ENCODE measurements around the gene NFIL3. TPM values are rescaled to one million over a fixed set of nuclear protein-coding genes. Genes with fewer than 3 reads are reported as not detected.

The NFIL3 gene
- total RNA-seq, 1 experiment from 2014 or later: 14.5 TPM

DNA sequence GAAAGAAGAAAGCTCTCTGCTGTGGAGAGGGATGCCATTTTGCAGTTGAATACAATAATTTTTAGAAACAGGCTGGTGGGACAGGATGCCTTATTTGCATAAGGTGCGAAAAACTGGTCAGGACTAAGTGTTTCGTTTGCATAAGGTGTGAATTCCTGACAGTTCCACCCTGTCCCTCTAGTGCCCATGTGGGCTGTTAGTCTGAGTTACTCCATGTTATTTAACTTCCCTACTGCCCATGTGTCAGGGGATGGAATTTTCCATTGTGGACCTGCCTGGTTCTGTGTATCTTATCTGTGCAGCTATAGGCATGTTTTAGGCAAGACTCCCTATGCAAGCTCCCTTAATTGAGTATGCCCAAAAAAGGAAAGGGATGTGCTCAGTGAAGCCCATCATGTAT lies 35.3 kb upstream of the NFIL3 start:
- intact Hi-C loops (cut with micrococcal nuclease; ENCODE audit: unreplicated experiment): no loop called here
- H3K9me3 ChIP-seq (ENCODE audit: low read depth, low read length, poor library complexity, severe bottlenecking): no peaks in the 10 kb centered on the region
- ChIA-PET POLR2A (ENCODE audit: low non-redundant PET) (no interaction called here), CTCF (no interaction called here)
- DNase-seq (ENCODE audit: low spot score): no peak
- peaks cover 6% of the 10 kb centered on the region for H3K27me3 ChIP-seq (replicated peaks; ENCODE audit: insufficient read depth, low read depth, low read length, poor library complexity)
- H3K4me3 ChIP-seq (ENCODE audit: low read depth, low read length, poor library complexity, severe bottlenecking): no peak overlapping the region
- TF ChIP-seq, protein P1, sequence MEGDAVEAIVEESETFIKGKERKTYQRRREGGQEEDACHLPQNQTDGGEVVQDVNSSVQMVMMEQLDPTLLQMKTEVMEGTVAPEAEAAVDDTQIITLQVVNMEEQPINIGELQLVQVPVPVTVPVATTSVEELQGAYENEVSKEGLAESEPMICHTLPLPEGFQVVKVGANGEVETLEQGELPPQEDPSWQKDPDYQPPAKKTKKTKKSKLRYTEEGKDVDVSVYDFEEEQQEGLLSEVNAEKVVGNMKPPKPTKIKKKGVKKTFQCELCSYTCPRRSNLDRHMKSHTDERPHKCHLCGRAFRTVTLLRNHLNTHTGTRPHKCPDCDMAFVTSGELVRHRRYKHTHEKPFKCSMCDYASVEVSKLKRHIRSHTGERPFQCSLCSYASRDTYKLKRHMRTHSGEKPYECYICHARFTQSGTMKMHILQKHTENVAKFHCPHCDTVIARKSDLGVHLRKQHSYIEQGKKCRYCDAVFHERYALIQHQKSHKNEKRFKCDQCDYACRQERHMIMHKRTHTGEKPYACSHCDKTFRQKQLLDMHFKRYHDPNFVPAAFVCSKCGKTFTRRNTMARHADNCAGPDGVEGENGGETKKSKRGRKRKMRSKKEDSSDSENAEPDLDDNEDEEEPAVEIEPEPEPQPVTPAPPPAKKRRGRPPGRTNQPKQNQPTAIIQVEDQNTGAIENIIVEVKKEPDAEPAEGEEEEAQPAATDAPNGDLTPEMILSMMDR (conservative IDR thresholded peaks at IDR 0.05; ENCODE audit: low read depth, low read length): no peak
- no peak for TF ChIP-seq EZH2 (IDR thresholded peaks at IDR 0.05; ENCODE audit: borderline replicate concordance, low read depth, low read length, poor library complexity, severe bottlenecking)
- BruUV-seq (replicated peaks): no TSS peak
- H3K4me1 ChIP-seq (ENCODE audit: insufficient read depth, low read length, poor library complexity, severe bottlenecking): no peaks in the 10 kb centered on the region
- no peak overlapping the region for H3K27ac ChIP-seq (ENCODE audit: low read depth, low read length, poor library complexity, severe bottlenecking)
- no peaks in the 10 kb centered on the region for H3K36me3 ChIP-seq (ENCODE audit: insufficient read depth, low read length, poor library complexity, severe bottlenecking)

DNA sequence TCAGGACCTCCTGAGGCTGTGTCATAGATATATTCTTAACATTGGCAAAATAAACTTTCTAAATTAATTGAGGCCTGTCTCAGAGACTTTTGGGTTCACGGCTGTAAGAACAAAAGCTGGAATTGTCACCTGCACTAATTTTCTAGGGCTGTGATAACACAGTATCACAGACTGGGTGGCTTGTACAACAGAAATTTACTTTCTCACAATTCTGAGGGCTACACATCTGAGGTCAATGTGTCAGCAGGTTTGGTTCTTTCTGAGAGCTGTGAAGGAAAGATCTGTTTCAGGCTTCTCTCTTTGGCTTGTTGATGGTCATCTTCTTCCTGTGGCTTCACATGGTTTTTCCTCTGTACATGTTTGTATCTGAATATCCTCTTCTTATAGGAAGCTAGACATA lies 29.2 kb upstream of the NFIL3 start:
- ChIA-PET CTCF (no interaction called here), POLR2A (ENCODE audit: low non-redundant PET) (no interaction called here)
- no peak overlapping the region for H3K4me3 ChIP-seq (ENCODE audit: low read depth, low read length, poor library complexity, severe bottlenecking)
- intact Hi-C loops (cut with micrococcal nuclease; ENCODE audit: unreplicated experiment): no loop called here
- TF ChIP-seq EZH2 (IDR thresholded peaks at IDR 0.05; ENCODE audit: borderline replicate concordance, low read depth, low read length, poor library complexity, severe bottlenecking): no peak
- TF ChIP-seq, protein P1 (conservative IDR thresholded peaks at IDR 0.05; ENCODE audit: low read depth, low read length): no peak
- H3K36me3 ChIP-seq (ENCODE audit: insufficient read depth, low read length, poor library complexity, severe bottlenecking): no peaks in the 10 kb centered on the region
- no TSS peak for BruUV-seq (replicated peaks)
- no peaks in the 10 kb centered on the region for H3K9me3 ChIP-seq (ENCODE audit: low read depth, low read length, poor library complexity, severe bottlenecking)
- H3K27me3 ChIP-seq (replicated peaks; ENCODE audit: insufficient read depth, low read depth, low read length, poor library complexity): no peaks in the 10 kb centered on the region
- DNase-seq (ENCODE audit: low spot score): no peak
- H3K27ac ChIP-seq (ENCODE audit: low read depth, low read length, poor library complexity, severe bottlenecking): no peak overlapping the region
- no peaks in the 10 kb centered on the region for H3K4me1 ChIP-seq (ENCODE audit: insufficient read depth, low read length, poor library complexity, severe bottlenecking)

DNA sequence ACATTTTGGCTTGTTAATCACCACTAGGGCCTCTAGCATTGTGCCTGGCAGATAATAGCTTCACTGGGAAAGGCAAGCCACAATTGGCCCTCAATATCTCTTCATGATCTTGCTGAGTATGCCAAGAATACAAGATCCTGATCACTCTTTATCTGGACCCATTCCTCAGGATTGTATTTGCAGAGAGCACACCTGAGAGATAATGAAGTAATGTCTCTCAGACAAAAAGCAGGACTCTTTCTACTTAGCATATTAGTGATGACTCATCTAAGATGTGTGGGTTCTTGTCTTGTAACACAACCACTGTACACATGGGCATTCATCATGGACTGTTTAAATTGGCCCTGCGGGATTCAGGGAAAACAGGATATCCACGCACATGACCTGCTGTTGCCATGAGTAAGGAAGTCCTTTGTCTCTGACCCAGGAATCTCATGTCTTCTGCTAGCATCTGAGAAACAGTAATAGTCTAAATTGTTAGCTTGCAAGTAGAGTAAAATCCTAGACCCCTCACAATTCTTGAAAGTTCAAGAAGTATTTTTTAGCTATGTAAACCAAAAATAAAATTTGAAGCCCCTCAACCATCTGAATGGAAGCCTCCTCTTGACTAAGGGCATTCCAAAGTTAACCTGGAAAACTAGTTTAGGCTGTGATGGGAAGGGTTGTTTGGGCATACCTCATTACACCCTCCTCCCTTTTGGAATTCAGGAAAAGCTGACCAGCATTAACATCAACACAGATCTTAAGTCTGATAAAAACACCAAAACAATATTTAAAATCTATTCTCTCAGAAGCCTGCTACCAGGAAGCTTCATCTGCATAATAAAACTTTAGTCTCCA lies 28.0 kb upstream of the NFIL3 start:
- intact Hi-C loops (cut with micrococcal nuclease; ENCODE audit: unreplicated experiment): no loop called here
- POLR2A ChIA-PET (ENCODE audit: low non-redundant PET): no interaction called here
- H3K36me3 ChIP-seq (ENCODE audit: insufficient read depth, low read length, poor library complexity, severe bottlenecking): no peaks in the 10 kb centered on the region
- H3K4me3 ChIP-seq (ENCODE audit: low read depth, low read length, poor library complexity, severe bottlenecking): no peak overlapping the region
- CTCF ChIA-PET: no interaction called here
- no TSS peak for BruUV-seq (replicated peaks)
- no peaks in the 10 kb centered on the region for H3K27me3 ChIP-seq (replicated peaks; ENCODE audit: insufficient read depth, low read depth, low read length, poor library complexity)
- no peak for DNase-seq (ENCODE audit: low spot score)
- H3K27ac ChIP-seq (ENCODE audit: low read depth, low read length, poor library complexity, severe bottlenecking): no peak overlapping the region
- H3K9me3 ChIP-seq (ENCODE audit: low read depth, low read length, poor library complexity, severe bottlenecking): no peaks in the 10 kb centered on the region
- H3K4me1 ChIP-seq (ENCODE audit: insufficient read depth, low read length, poor library complexity, severe bottlenecking): no peaks in the 10 kb centered on the region
- no peak for TF ChIP-seq EZH2 (IDR thresholded peaks at IDR 0.05; ENCODE audit: borderline replicate concordance, low read depth, low read length, poor library complexity, severe bottlenecking)
- TF ChIP-seq, protein P1 (conservative IDR thresholded peaks at IDR 0.05; ENCODE audit: low read depth, low read length): no peak

Data from A673 (cell line).